A673 (cell line): ENCODE measurements around the gene BMP2K.

Source experiments
- EZH2 ChIP-seq: fragments of 200-600 bp; sonication (generic); IDR thresholded peaks from 2 replicates; pipeline ENCODE4 v1.6.1; 2017; ENCODE audit warnings: borderline replicate concordance, low read depth, mild to moderate bottlenecking, mixed read lengths, antibody characterized with exemption, low read length; ENCODE audit not compliant: poor library complexity, severe bottlenecking
- TF ChIP-seq, protein P1 (sequence below): fragments of 300-800, 200-600 bp; sonication (generic); conservative IDR thresholded peaks from 2 replicates; pipeline ENCODE4 v1.5.1; 2017; ENCODE audit warnings: low read depth, mild to moderate bottlenecking, antibody characterized with exemption, low read length, moderate library complexity, mixed read lengths

DNA sequence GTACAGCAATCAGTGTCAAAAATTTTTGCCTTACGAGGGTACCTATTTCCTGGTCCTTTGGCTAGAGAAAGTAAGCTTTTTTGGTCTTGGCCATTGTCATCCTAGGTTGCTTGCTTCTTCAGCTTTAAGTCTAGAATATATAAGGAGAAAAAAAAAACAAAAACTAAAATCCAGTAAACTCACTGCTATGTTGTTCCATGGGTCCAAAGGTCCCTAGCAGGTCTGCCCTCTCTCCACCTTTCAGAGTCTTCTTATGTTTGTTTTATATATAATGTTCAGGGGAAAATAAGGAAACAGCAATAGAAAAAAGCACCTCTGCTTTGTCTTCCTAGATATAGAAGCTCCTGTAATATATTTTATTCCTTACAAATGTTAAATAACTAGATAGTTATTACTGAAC lies 18.1 kb upstream of the BMP2K start:
- no peak for TF ChIP-seq EZH2
- TF ChIP-seq, protein P1, sequence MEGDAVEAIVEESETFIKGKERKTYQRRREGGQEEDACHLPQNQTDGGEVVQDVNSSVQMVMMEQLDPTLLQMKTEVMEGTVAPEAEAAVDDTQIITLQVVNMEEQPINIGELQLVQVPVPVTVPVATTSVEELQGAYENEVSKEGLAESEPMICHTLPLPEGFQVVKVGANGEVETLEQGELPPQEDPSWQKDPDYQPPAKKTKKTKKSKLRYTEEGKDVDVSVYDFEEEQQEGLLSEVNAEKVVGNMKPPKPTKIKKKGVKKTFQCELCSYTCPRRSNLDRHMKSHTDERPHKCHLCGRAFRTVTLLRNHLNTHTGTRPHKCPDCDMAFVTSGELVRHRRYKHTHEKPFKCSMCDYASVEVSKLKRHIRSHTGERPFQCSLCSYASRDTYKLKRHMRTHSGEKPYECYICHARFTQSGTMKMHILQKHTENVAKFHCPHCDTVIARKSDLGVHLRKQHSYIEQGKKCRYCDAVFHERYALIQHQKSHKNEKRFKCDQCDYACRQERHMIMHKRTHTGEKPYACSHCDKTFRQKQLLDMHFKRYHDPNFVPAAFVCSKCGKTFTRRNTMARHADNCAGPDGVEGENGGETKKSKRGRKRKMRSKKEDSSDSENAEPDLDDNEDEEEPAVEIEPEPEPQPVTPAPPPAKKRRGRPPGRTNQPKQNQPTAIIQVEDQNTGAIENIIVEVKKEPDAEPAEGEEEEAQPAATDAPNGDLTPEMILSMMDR: no peak
